ENCODE measurements around the gene NDUFA9. TPM values are rescaled to one million over a fixed set of nuclear protein-coding genes. Genes with fewer than 3 reads are reported as not detected.
A peak's percentile ranks its signal among the peaks of the same experiment; 100 is the strongest.

NDUFA9 gene
- total RNA-seq, 1 experiment from 2014 or later = 104 TPM

GRCh38 chr12:4649358-4649661, 396 bp downstream of the NDUFA9 start:
- DNase-seq = no peak
- H3K27me3 ChIP-seq (ENCODE audit: control insufficient read depth, insufficient read depth, low read length) = no peaks in the 10 kb centered on the region
- H3K4me3 ChIP-seq (ENCODE audit: insufficient read depth, low read depth, low read length) = peak overlapping the region; percentile 79
- peaks cover under 1% of the 10 kb centered on the region; the same call in 1 of the 2 replicates for H3K36me3 ChIP-seq (replicated peaks; ENCODE audit: control insufficient read depth, insufficient read depth, low read length)

- H3K4me3 ChIP-seq (ENCODE audit: insufficient read depth, low read depth, low read length) = no peak overlapping the region
- no peaks in the 10 kb centered on the region for H3K27me3 ChIP-seq (ENCODE audit: control insufficient read depth, insufficient read depth, low read length)
- H3K36me3 ChIP-seq (replicated peaks; ENCODE audit: control insufficient read depth, insufficient read depth, low read length) = peaks cover 9% of the 10 kb centered on the region
- DNase-seq = no peak
These were observed 4.3 kb downstream of the NDUFA9 start for GRCh38 chr12:4653257-4653656.

DNA sequence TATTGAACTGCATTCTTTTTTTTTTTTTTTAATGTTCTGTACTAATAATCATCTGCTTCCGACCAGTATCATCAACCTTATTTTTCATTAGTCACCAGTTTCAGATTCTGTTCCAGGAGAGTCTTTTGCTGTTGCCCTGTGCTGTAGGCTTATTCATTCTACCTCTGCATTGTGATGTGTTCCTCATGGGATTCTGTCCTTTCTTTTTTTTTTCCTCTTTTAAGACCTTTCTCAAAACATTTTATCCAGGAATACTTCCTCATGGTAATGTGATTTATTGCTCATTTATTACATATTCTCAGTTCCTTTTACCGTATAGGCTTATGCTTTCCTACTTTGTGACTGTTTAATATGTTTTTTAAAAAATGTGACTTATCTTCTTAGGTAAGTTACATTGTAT, 4.8 kb downstream of the NDUFA9 start:
- no peak overlapping the region for H3K4me3 ChIP-seq (ENCODE audit: insufficient read depth, low read depth, low read length)
- no peak for DNase-seq
- H3K27me3 ChIP-seq (ENCODE audit: control insufficient read depth, insufficient read depth, low read length) = no peaks in the 10 kb centered on the region
- peaks cover 9% of the 10 kb centered on the region for H3K36me3 ChIP-seq (replicated peaks; ENCODE audit: control insufficient read depth, insufficient read depth, low read length)

GRCh38 chr12:4663971-4664505, 15.1 kb downstream of the NDUFA9 start:
- no peak for DNase-seq
- Histone ChIP-seq H3K27me3 (ENCODE audit: control insufficient read depth, insufficient read depth, low read length) (no peaks in the 10 kb centered on the region), H3K4me3 (ENCODE audit: insufficient read depth, low read depth, low read length) (no peak overlapping the region), H3K36me3 (replicated peaks; ENCODE audit: control insufficient read depth, insufficient read depth, low read length) (peaks cover 34% of the 10 kb centered on the region)

DNA sequence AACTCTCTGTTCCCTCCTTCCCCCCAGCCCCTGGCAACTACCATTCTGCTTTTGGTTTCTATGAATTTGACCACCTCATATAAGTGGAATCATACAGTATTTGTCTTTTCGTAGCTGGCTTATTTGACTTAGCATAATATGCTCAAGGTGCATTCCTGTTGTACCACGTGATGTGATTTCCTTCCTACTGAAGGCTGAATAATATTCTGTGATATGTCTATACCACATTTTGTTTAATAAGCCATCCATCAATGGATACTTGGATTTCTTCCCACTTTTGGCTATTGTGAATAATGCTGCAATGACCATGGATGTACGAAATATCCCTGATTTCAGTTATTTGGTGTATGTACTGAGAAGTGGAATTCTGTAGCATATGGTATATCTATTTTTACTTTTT, 16.3 kb downstream of the NDUFA9 start:
- Histone ChIP-seq H3K36me3 (replicated peaks; ENCODE audit: control insufficient read depth, insufficient read depth, low read length) (peaks cover 30% of the 10 kb centered on the region), H3K4me3 (ENCODE audit: insufficient read depth, low read depth, low read length) (no peak overlapping the region), H3K27me3 (ENCODE audit: control insufficient read depth, insufficient read depth, low read length) (no peaks in the 10 kb centered on the region)
- no peak for DNase-seq

DNA sequence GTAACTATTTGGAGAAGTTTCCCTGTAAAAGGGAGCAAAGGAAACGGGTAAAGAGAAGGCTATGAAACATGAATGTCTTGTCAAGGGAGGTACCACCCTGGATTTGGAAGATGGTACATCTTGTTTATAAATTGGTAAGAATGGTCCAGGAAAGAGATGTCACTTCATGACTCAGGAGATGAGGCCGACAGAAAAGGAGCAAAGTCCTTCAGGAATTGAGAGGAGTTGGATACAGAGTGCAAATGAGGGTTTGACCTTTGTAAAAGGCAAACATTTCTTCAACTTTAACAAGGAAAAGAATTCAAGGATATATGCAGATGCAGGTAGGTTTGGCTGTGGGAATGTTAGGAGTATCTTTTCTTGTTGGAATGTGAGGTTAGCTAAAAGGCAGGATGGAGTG, 30.8 kb downstream of the NDUFA9 start:
- peaks cover 1% of the 10 kb centered on the region for H3K36me3 ChIP-seq (replicated peaks; ENCODE audit: control insufficient read depth, insufficient read depth, low read length)
- H3K27me3 ChIP-seq (ENCODE audit: control insufficient read depth, insufficient read depth, low read length) = no peaks in the 10 kb centered on the region
- H3K4me3 ChIP-seq (ENCODE audit: insufficient read depth, low read depth, low read length) = no peak overlapping the region
- no peak for DNase-seq

- no peak overlapping the region for H3K4me3 ChIP-seq (ENCODE audit: insufficient read depth, low read depth, low read length)
- peaks cover 6% of the 10 kb centered on the region for H3K36me3 ChIP-seq (replicated peaks; ENCODE audit: control insufficient read depth, insufficient read depth, low read length)
- H3K27me3 ChIP-seq (ENCODE audit: control insufficient read depth, insufficient read depth, low read length) = no peaks in the 10 kb centered on the region
- no peak for DNase-seq
These were observed 32.8 kb downstream of the NDUFA9 start for GRCh38 chr12:4681732-4682131.

- Histone ChIP-seq H3K36me3 (replicated peaks; ENCODE audit: control insufficient read depth, insufficient read depth, low read length) (peaks cover 12% of the 10 kb centered on the region), H3K27me3 (ENCODE audit: control insufficient read depth, insufficient read depth, low read length) (no peaks in the 10 kb centered on the region), H3K4me3 (ENCODE audit: insufficient read depth, low read depth, low read length) (no peak overlapping the region)
- DNase-seq = no peak
These were observed 36.4 kb downstream of the NDUFA9 start for GRCh38 chr12:4685317-4685716.

DNA sequence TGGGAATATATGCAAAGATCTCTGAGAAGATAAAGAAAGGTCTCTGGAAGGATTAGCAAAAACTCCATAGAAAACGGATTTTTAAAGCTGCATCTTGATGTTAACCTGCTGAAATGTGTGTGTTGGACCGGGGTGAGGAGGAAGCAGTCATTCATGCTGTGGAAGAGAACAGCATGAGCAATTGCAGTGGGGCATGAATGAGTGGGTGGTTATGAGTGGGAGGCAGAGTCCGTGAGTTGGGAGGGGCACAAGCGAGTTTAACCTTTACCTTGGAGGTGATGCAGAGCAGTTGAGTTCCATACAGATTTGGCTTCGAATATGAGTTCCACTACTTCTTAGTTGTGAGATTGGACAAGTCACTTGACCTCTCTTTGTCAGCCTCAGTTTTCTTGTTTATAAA, 41.8 kb downstream of the NDUFA9 start:
- H3K27me3 ChIP-seq (ENCODE audit: control insufficient read depth, insufficient read depth, low read length) = no peaks in the 10 kb centered on the region
- H3K4me3 ChIP-seq (ENCODE audit: insufficient read depth, low read depth, low read length) = no peak overlapping the region
- peaks cover 8% of the 10 kb centered on the region for H3K36me3 ChIP-seq (replicated peaks; ENCODE audit: control insufficient read depth, insufficient read depth, low read length)
- DNase-seq = no peak

Other genes starting within 250 kb of the NDUFA9 start
- gene FGF6, start 203.3 kb upstream of the NDUFA9 start, total RNA-seq (2014; rRNA removed; shearing (Covaris generic)) = not detected in 2 replicates
- gene RAD51AP1, start 110.2 kb upstream of the NDUFA9 start, total RNA-seq (2014; rRNA removed; shearing (Covaris generic)) = 59.7 and 87.2 TPM in 2 replicates
- 25.5 and 30.6 TPM in 2 replicates for gene DYRK4, start 86.9 kb upstream of the NDUFA9 start, total RNA-seq (2014; rRNA removed; shearing (Covaris generic))
- gene AKAP3, start 63 bp upstream of the NDUFA9 start, total RNA-seq (2014; rRNA removed; shearing (Covaris generic)) = 1.5 and 1.9 TPM in 2 replicates
- 2.3 and 4.1 TPM in 2 replicates for gene GALNT8, start 71.3 kb downstream of the NDUFA9 start, total RNA-seq (2014; rRNA removed; shearing (Covaris generic))